DOHH2 (cell line): ENCODE measurements around the gene APEH.

Experiments
- CTCF ChIP-seq: fragments of 200-600 bp; sonication (generic); IDR thresholded peaks from one replicate; pipeline ENCODE4 v1.5.1; 2014; ENCODE audit warnings: antibody characterized with exemption, mild to moderate bottlenecking, low read depth, low read length; ENCODE audit not compliant: poor library complexity, severe bottlenecking
- EZH2phosphoT487 ChIP-seq: fragments of 200-600 bp; sonication (generic); IDR thresholded peaks from 2 replicates; pipeline ENCODE4 v1.6.1; 2017; ENCODE audit warnings: borderline replicate concordance, mild to moderate bottlenecking, antibody characterized with exemption, low read length, moderate library complexity, mixed read lengths

GRCh38 chr3:49646236-49646635 lies 27.9 kb upstream of the APEH start:
- TF ChIP-seq CTCF = no peak
- TF ChIP-seq EZH2phosphoT487 = no peak
